Measurements from ENCODE around the gene DIRAS3.

The DIRAS3 gene

GRCh38 chr1:68028566-68028965, 21.9 kb downstream of the DIRAS3 start:
- Histone ChIP-seq H4K8ac (ENCODE audit: low read length) (no peak overlapping the region), H3K9ac (ENCODE audit: low read length) (no peak overlapping the region), H2BK15ac (ENCODE audit: low read depth, poor library complexity, severe bottlenecking) (no peak overlapping the region), H3K4me3 (ENCODE audit: insufficient read depth in 1 of 2, low read depth in 1 of 2, low read length in 2 of 2) (no peak overlapping the region), H3K4me2 (ENCODE audit: low read length, poor library complexity, severe bottlenecking) (no peak overlapping the region), H2BK120ac (ENCODE audit: low read depth, low read length) (no peak overlapping the region), H3K79me1 (replicated peaks; ENCODE audit: low read length, poor library complexity, severe bottlenecking) (no peaks in the 10 kb centered on the region), H3K4me1 (ENCODE audit: control insufficient read depth, insufficient read depth, low read depth, low read length) (no peaks in the 10 kb centered on the region), H2BK12ac (ENCODE audit: low read length in 2 of 2) (no peak overlapping the region), H3K23ac (ENCODE audit: low read length in 2 of 2) (no peak overlapping the region), H3K18ac (ENCODE audit: low read depth in 1 of 2, low read length in 2 of 2) (no peak overlapping the region), H3K27me3 (ENCODE audit: control insufficient read depth in 1 of 2, insufficient read depth in 1 of 2, low read length in 2 of 2) (no peaks in the 10 kb centered on the region), H2AFZ (ENCODE audit: low read depth, low read length) (no peak overlapping the region), H3K4ac (ENCODE audit: low read depth in 1 of 2, low read length in 2 of 2) (no peak overlapping the region), H3K36me3 (ENCODE audit: control insufficient read depth in 1 of 2, insufficient read depth in 2 of 2, low read depth in 1 of 2, low read length in 2 of 2) (no peaks in the 10 kb centered on the region), H2AK5ac (ENCODE audit: low read length, severe bottlenecking) (no peak overlapping the region), H3K27ac (ENCODE audit: low read length, poor library complexity, severe bottlenecking) (no peak overlapping the region), H3K9me3 (ENCODE audit: control insufficient read depth, low read length) (no peaks in the 10 kb centered on the region), H4K91ac (ENCODE audit: low read length) (no peak overlapping the region), H3K14ac (ENCODE audit: low read length in 2 of 2) (no peak overlapping the region), H2BK5ac (ENCODE audit: low read depth, low read length, poor library complexity, severe bottlenecking) (no peak overlapping the region)
- WGBS = 73% methylated on average over 3 of the region's 3 CpGs
- no peak for DNase-seq

GRCh38 chr1:68024635-68025338, 25.6 kb downstream of the DIRAS3 start:
- no peak overlapping the region for H3K18ac ChIP-seq (ENCODE audit: low read depth in 1 of 2, low read length in 2 of 2)
- H2BK12ac ChIP-seq (ENCODE audit: low read length in 2 of 2) = no peak overlapping the region
- no peak overlapping the region for H3K27ac ChIP-seq (ENCODE audit: low read length, poor library complexity, severe bottlenecking)
- H3K9ac ChIP-seq (ENCODE audit: low read length) = no peak overlapping the region
- no peaks in the 10 kb centered on the region for H3K4me1 ChIP-seq (ENCODE audit: control insufficient read depth, insufficient read depth, low read depth, low read length)
- no peak for DNase-seq
- H3K4me3 ChIP-seq (ENCODE audit: insufficient read depth in 1 of 2, low read depth in 1 of 2, low read length in 2 of 2) = no peak overlapping the region
- no peak overlapping the region for H2BK15ac ChIP-seq (ENCODE audit: low read depth, poor library complexity, severe bottlenecking)
- H4K91ac ChIP-seq (ENCODE audit: low read length) = no peak overlapping the region
- no peaks in the 10 kb centered on the region for H3K79me1 ChIP-seq (replicated peaks; ENCODE audit: low read length, poor library complexity, severe bottlenecking)
- H2BK5ac ChIP-seq (ENCODE audit: low read depth, low read length, poor library complexity, severe bottlenecking) = no peak overlapping the region
- no peak overlapping the region for H3K4ac ChIP-seq (ENCODE audit: low read depth in 1 of 2, low read length in 2 of 2)
- H4K8ac ChIP-seq (ENCODE audit: low read length) = no peak overlapping the region
- WGBS = 80% methylated on average over 2 of the region's 2 CpGs
- no peak overlapping the region for H2AK5ac ChIP-seq (ENCODE audit: low read length, severe bottlenecking)
- no peak overlapping the region for H3K23ac ChIP-seq (ENCODE audit: low read length in 2 of 2)
- H3K36me3 ChIP-seq (ENCODE audit: control insufficient read depth in 1 of 2, insufficient read depth in 2 of 2, low read depth in 1 of 2, low read length in 2 of 2) = no peaks in the 10 kb centered on the region
- H3K27me3 ChIP-seq (ENCODE audit: control insufficient read depth in 1 of 2, insufficient read depth in 1 of 2, low read length in 2 of 2) = no peaks in the 10 kb centered on the region
- H3K4me2 ChIP-seq (ENCODE audit: low read length, poor library complexity, severe bottlenecking) = no peak overlapping the region
- no peak overlapping the region for H2AFZ ChIP-seq (ENCODE audit: low read depth, low read length)
- H2BK120ac ChIP-seq (ENCODE audit: low read depth, low read length) = no peak overlapping the region
- no peaks in the 10 kb centered on the region for H3K9me3 ChIP-seq (ENCODE audit: control insufficient read depth, low read length)
- no peak overlapping the region for H3K14ac ChIP-seq (ENCODE audit: low read length in 2 of 2)

- Histone ChIP-seq H3K14ac (ENCODE audit: low read length in 2 of 2) (no peak overlapping the region), H3K4me3 (ENCODE audit: insufficient read depth in 1 of 2, low read depth in 1 of 2, low read length in 2 of 2) (no peak overlapping the region), H2AK5ac (ENCODE audit: low read length, severe bottlenecking) (no peak overlapping the region), H3K36me3 (ENCODE audit: control insufficient read depth in 1 of 2, insufficient read depth in 2 of 2, low read depth in 1 of 2, low read length in 2 of 2) (no peaks in the 10 kb centered on the region), H3K4me2 (ENCODE audit: low read length, poor library complexity, severe bottlenecking) (no peak overlapping the region), H4K8ac (ENCODE audit: low read length) (no peak overlapping the region), H3K4me1 (ENCODE audit: control insufficient read depth, insufficient read depth, low read depth, low read length) (no peaks in the 10 kb centered on the region), H3K4ac (ENCODE audit: low read depth in 1 of 2, low read length in 2 of 2) (no peak overlapping the region), H3K27me3 (ENCODE audit: control insufficient read depth in 1 of 2, insufficient read depth in 1 of 2, low read length in 2 of 2) (no peaks in the 10 kb centered on the region), H4K91ac (ENCODE audit: low read length) (no peak overlapping the region), H2BK5ac (ENCODE audit: low read depth, low read length, poor library complexity, severe bottlenecking) (no peak overlapping the region), H3K23ac (ENCODE audit: low read length in 2 of 2) (no peak overlapping the region), H3K27ac (ENCODE audit: low read length, poor library complexity, severe bottlenecking) (no peak overlapping the region), H3K18ac (ENCODE audit: low read depth in 1 of 2, low read length in 2 of 2) (no peak overlapping the region), H3K79me1 (replicated peaks; ENCODE audit: low read length, poor library complexity, severe bottlenecking) (no peaks in the 10 kb centered on the region), H2BK120ac (ENCODE audit: low read depth, low read length) (no peak overlapping the region), H2AFZ (ENCODE audit: low read depth, low read length) (no peak overlapping the region), H2BK15ac (ENCODE audit: low read depth, poor library complexity, severe bottlenecking) (no peak overlapping the region), H2BK12ac (ENCODE audit: low read length in 2 of 2) (no peak overlapping the region), H3K9ac (ENCODE audit: low read length) (peak overlapping the region; percentile 31), H3K9me3 (ENCODE audit: control insufficient read depth, low read length) (no peaks in the 10 kb centered on the region)
- no peak for DNase-seq
- WGBS = 69% methylated on average over 2 of the region's 2 CpGs
Observed at GRCh38 chr1:68016381-68016780, 34.0 kb downstream of the DIRAS3 start.

GRCh38 chr1:68015971-68016370, 34.5 kb downstream of the DIRAS3 start:
- Histone ChIP-seq H2AFZ (ENCODE audit: low read depth, low read length) (no peak overlapping the region), H2BK12ac (ENCODE audit: low read length in 2 of 2) (no peak overlapping the region), H3K4ac (ENCODE audit: low read depth in 1 of 2, low read length in 2 of 2) (no peak overlapping the region), H2AK5ac (ENCODE audit: low read length, severe bottlenecking) (no peak overlapping the region), H3K79me1 (replicated peaks; ENCODE audit: low read length, poor library complexity, severe bottlenecking) (no peaks in the 10 kb centered on the region), H3K23ac (ENCODE audit: low read length in 2 of 2) (no peak overlapping the region), H3K4me1 (ENCODE audit: control insufficient read depth, insufficient read depth, low read depth, low read length) (no peaks in the 10 kb centered on the region), H3K4me2 (ENCODE audit: low read length, poor library complexity, severe bottlenecking) (no peak overlapping the region), H2BK5ac (ENCODE audit: low read depth, low read length, poor library complexity, severe bottlenecking) (no peak overlapping the region), H3K36me3 (ENCODE audit: control insufficient read depth in 1 of 2, insufficient read depth in 2 of 2, low read depth in 1 of 2, low read length in 2 of 2) (no peaks in the 10 kb centered on the region), H3K4me3 (ENCODE audit: insufficient read depth in 1 of 2, low read depth in 1 of 2, low read length in 2 of 2) (no peak overlapping the region), H4K91ac (ENCODE audit: low read length) (no peak overlapping the region), H3K27me3 (ENCODE audit: control insufficient read depth in 1 of 2, insufficient read depth in 1 of 2, low read length in 2 of 2) (no peaks in the 10 kb centered on the region), H3K14ac (ENCODE audit: low read length in 2 of 2) (no peak overlapping the region), H2BK120ac (ENCODE audit: low read depth, low read length) (no peak overlapping the region), H3K18ac (ENCODE audit: low read depth in 1 of 2, low read length in 2 of 2) (no peak overlapping the region), H4K8ac (ENCODE audit: low read length) (no peak overlapping the region), H3K9me3 (ENCODE audit: control insufficient read depth, low read length) (no peaks in the 10 kb centered on the region), H3K27ac (ENCODE audit: low read length, poor library complexity, severe bottlenecking) (no peak overlapping the region), H3K9ac (ENCODE audit: low read length) (peak overlapping the region; percentile 31), H2BK15ac (ENCODE audit: low read depth, poor library complexity, severe bottlenecking) (no peak overlapping the region)
- 100% methylated on average over 1 of the region's 3 CpGs for WGBS
- no peak for DNase-seq
